ENCODE measurements around the gene EPB41L4A.

- TF ChIP-seq CTCF (IDR thresholded peaks at IDR 0.05; ENCODE audit: low read length) (no peak), EZH2phosphoT487 (IDR thresholded peaks at IDR 0.05; ENCODE audit: low read length) (no peak)
These were observed 36.2 kb downstream of the EPB41L4A start for GRCh38 chr5:112382886-112383285.
